IPS-11a (cell line): ENCODE results near the gene ATP9B.

Experiments used
- H3K4me3 ChIP-seq: one replicate; pipeline ENCODE4 v1.5.1; 2013; ENCODE audit warnings: low read depth, low read length, control low read depth

The ATP9B gene, protein sequence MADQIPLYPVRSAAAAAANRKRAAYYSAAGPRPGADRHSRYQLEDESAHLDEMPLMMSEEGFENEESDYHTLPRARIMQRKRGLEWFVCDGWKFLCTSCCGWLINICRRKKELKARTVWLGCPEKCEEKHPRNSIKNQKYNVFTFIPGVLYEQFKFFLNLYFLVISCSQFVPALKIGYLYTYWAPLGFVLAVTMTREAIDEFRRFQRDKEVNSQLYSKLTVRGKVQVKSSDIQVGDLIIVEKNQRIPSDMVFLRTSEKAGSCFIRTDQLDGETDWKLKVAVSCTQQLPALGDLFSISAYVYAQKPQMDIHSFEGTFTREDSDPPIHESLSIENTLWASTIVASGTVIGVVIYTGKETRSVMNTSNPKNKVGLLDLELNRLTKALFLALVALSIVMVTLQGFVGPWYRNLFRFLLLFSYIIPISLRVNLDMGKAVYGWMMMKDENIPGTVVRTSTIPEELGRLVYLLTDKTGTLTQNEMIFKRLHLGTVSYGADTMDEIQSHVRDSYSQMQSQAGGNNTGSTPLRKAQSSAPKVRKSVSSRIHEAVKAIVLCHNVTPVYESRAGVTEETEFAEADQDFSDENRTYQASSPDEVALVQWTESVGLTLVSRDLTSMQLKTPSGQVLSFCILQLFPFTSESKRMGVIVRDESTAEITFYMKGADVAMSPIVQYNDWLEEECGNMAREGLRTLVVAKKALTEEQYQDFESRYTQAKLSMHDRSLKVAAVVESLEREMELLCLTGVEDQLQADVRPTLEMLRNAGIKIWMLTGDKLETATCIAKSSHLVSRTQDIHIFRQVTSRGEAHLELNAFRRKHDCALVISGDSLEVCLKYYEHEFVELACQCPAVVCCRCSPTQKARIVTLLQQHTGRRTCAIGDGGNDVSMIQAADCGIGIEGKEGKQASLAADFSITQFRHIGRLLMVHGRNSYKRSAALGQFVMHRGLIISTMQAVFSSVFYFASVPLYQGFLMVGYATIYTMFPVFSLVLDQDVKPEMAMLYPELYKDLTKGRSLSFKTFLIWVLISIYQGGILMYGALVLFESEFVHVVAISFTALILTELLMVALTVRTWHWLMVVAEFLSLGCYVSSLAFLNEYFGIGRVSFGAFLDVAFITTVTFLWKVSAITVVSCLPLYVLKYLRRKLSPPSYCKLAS

DNA sequence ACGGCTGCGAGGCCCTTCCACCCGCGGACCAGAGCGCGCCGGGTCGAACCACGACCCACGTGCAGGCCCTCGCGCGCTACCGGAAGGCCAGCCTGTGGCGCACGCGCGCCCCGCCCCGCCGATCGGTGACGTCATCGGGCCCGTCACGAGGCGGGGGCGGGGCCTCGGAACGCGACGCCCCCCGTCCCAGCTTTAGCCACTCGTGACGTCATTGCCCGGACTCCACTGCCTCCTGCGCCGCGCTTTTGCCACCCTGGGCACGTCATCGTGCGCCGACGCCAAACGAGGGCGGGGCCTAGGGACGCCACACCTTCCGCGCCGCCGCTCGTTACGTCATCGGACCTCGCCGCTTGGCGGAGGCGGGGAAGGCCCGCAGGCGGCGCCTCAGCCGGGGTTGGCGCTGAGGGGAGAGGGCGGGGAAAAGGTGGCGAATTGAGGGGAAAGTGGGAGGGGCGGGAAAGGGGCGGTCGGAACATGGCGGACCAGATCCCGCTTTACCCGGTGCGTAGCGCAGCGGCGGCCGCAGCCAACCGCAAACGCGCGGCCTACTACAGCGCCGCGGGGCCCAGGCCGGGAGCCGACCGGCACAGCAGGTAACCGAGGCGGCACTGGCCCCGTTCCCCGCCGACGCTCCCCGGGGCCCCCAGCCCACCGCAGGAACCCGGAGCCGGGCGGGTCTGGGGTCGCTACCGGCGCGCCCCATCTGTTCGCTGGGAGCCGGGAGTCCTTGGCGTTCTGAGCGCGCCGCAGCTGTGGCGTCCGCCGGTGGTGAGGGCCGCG is at the start of gene ATP9B:
Gene ATP9B (plus strand): TSS at position 458 of the 780 bp plus-strand sequence. CDS start 17 bp downstream, at position 475.
- peak within 1 kb of the TSS; percentile 87 for H3K4me3 ChIP-seq

DNA sequence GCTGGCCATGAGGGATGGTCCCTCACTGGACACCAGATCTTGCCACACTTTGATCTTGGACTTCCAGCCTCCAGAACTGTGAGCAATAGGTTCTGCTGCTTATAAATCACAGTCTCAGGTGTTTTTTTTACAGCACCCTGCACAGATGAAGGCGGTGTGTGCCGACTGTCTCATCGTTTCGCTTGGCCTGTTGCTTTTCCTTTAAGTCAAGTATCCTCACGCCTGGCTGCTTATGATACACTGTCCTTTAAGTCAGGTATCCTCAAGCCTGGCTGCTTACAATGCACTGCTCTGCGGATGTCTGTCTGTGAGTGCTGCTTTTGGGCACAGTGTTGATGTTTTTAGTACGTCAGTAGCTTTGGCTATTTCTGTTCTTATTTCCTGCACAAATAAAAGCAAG is 49.3 kb upstream of the ATP9B start:
- H3K4me3 ChIP-seq = no peak overlapping the region

DNA sequence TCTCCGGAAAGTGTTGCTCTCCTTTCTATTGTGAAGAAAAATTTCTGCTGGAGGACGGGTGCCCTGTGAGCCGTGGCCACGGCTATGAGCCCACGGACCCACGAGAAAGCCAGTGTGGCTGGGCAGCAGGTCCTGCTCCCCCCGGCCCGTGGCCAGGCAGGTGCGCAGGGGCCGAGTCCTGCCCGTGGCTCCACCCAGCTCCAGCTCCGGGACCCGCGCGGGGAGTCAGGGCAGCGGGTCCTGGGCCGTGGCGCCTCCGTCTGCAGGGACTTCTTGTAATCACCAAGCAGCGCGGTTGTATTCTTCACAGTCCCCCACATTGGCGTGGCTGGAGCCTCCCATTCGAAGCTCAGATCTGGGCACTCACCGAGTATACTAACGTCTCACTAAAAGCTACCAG is 46.6 kb upstream of the ATP9B start:
- no peak overlapping the region for H3K4me3 ChIP-seq

DNA sequence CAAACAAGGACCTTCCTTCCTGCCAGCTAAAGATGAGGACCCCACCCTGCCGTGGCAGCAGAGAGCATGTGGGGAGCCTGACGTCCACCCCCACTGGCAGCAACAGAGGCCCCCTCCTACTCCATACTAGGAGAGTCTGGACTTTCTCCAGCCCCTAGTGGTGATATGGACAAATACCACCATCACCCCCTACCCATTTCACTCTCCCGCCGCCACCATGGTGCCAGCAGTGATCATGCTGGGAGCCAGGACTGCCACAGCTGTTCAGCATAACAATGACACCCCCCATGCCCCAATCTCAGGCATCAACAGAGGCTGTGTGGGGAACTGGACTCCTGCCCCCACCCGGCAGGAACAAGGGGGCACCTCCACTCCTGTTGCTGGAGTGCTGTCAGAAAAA is 42.7 kb upstream of the ATP9B start:
- H3K4me3 ChIP-seq = no peak overlapping the region

DNA sequence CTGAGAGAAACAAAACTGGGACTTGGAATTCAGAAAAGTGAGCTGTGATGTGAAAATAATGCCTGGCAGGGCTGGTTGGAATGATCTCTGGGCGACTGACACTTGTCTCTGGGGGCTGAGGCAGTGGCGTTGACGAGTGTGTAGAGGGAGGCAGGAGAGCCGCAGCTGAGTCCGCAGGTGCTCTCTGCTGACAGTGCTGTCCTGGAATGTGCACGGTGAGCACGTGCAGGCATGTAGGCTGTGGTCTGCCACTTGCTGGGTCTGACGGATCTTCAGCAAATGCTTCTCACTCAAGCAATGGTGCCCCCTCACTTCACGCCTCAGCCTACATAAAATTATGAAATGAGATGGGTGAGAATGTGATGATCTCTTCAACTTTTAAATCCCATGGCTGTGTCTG is 38.5 kb upstream of the ATP9B start:
- no peak overlapping the region for H3K4me3 ChIP-seq

DNA sequence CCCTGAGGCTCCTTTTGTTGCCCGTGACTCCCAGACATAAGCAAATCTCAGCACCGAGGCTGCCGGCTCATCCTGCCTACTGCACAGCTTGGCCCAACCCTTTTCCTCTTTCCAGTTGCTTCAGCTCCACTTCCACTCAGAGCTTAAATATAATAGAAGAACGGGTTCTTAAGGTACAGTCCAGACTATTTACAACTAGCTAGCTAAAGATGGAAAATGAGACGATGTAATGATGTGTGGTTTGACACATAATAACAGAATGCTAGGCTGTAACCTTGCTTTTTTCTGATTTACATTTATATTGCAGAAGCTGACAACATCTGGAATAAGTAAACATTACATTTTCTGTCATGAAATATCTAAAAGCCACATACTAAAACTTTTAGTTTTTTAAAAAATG is 26.9 kb upstream of the ATP9B start:
- H3K4me3 ChIP-seq = no peak overlapping the region

DNA sequence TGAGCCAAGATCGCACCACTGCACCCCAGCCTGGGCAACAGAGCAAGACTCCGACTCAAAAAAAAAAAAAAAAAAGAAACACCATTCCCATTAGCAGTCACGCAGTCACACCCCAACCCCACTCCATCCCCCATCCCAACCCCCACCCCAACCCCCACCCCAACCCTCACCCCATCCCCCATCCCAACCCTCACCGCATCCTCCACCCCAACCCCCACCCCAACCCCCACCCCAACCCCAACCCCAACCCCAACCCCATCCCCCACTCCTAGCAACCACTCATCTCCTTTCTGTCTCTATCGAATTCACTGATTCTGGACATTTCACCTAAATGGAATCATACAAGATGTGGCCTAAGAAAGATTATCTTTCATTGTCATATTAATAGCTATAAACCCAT is 25.9 kb upstream of the ATP9B start:
- H3K4me3 ChIP-seq = no peak overlapping the region

DNA sequence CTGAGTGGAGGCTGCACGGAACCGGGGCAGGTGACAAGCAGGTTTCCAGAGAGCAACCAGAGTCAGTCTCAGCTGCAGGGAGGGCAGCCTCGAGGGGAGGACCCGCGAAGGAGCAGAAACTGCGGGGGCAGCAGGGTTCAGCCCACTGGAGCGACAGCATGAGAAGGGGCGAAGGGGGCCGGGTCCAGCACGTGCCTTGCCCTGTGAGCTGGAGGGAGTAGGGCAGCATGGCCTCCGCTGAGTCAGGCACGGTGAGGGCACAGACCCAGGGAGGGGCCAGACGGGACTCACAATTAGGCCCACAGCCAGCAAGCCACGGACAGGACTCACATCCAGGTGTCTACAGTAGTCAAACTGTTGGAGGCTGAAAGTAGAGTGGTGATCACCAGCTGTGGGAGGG is 22.7 kb upstream of the ATP9B start:
- H3K4me3 ChIP-seq = no peak overlapping the region

DNA sequence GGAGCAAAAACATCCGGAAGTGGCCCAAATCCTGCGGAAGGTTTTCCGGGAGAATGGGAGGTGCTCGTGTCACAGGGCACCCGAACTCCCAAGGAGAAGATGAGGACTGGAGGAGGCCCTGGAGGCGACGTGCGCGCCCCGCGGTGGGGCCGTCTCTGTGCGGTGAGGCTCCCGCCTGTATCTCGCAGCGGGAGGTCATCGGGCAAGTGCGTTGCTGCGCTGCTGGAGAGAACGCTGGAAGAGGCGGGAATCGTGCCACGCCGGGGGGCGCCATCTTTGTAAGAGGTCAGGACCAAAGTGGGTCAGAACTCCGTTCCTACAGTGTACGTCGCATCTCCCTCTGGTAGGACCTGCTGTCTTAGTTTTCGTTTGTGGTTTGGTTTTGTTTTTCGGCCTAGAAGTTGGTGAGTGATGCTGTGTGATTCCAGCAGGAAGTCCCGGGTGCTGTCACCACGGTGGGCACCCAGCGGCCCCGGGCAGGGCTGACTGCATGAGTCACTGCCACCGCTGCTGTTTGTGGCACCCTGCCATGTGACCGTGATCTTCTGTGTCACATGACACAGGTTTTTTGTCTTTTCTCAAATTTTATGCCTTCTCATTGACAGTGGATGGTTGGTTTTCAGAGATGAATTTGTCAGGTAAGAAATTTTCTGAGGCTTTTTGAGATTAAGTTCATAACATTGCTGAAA is 21.5 kb upstream of the ATP9B start:
- H3K4me3 ChIP-seq = no peak overlapping the region

DNA sequence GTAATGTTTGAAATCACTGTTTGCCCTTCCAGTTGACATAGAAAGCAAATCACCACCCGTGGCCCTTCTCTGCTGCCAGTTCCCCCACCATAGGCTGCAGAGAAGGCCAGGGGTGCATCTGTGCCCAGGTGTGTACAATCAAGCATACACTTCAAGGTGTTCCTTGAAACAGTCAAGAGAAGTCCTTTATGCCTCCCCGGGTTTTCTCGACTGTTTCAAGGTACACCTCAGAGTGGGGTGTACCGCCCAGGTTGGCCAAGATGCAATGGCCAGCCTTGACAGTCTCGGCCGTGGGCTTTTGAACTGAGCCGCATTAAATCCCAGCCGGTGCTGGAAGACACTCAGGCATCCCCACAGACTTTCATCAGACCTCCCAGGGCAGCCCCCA is 21.0 kb upstream of the ATP9B start:
- H3K4me3 ChIP-seq = no peak overlapping the region

DNA sequence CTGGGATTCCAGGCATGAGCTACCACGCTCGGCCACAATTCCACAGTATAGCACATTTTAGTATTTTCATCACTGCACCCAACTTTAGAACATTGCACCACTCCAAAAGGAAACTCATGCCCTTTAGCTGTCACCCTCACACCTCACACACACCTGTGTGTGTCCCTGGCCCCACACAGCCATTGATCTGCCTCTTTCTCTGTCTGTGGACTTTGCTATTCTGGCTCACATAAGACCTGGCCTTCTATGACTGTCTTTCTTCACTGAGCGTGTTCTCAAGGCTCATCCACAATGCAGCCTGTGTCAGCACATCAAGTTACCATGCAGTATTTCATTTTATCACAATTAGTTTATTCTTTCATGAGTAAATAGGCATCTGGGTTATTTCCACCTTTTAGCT is 19.7 kb upstream of the ATP9B start:
- no peak overlapping the region for H3K4me3 ChIP-seq

DNA sequence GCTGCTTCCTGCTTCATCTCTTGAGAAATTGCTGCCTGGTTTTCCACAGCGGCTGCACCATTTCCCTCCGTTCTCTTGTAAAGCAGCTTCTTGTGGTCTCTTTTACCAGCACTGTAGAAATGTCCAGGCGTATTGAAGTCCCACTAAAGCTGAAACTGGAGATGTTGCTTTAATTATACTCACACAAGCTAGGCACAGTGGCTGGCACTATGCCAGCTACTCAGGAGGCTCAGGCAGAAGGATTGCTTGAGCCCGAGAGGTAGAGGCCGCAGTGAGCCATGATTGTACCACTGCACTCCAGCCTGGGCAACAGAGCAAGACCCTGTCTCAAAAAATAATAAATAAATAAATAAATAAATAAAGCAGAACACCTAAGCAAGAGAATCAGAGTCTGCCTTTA is 19.2 kb upstream of the ATP9B start:
- H3K4me3 ChIP-seq = no peak overlapping the region

DNA sequence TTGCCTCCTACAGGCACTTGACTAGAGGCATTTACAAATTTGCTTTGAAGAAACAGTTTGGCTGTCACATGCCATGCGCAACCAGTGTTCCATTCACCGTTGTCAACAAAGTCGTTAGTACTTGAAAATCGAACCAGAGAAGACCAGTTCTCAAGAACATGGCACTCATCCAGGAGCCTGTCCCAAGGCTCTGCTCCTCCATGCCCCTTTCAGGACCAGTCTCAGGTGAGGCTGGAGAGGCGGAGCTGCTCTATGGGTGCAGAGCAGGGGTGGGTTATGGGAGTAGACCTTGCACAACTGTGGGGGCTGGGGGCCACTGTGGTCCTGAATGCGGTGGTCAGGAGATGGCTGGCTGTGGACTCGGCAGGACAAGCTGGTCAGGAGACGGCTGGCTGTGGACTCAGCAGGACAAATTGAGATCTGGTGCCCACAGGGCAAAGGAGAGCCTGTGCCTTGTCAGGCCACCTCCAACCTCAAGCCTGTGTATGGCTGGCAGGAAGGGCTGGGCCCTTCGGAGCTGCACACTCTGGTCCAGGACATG is 12.3 kb upstream of the ATP9B start:
- H3K4me3 ChIP-seq = no peak overlapping the region

DNA sequence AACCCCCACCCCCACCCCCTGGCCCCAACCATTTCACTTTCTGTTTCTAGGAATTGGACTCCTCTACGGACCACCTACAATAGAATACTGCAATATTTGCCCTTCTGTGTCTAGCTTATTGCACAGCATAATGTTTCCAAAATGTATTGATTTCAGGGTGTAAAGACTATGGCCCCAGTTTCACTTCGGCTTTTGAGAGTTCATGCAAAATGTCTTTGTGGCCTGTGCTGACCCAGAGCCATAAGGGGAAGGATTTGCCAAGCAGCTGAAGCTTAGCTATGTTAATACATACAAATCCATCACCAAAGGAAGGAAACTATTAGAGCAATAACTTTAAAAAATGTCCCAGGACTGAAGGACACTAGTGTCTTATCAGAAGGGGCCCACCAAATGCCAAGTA is 11.2 kb upstream of the ATP9B start:
- H3K4me3 ChIP-seq = no peak overlapping the region

DNA sequence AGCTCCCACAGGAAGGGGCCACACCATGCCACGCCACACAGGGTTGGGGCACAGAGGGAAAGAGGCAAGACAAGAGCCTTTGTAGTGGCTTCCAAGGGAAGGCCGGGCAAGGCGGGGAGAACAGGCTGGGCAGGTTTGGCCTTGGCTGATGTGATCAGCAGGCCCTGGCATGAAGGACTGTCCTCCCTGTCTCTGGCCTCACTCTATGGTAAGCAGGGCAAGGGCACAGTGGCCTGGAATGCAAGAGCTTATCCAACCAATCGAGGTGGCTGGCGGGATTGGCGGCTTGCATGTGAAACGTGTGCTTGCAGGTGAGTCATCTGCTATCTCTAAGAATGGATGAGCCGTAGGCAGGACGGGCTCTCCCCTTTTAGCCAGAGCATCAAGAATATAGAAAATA is 6.4 kb upstream of the ATP9B start:
- H3K4me3 ChIP-seq = no peak overlapping the region

DNA sequence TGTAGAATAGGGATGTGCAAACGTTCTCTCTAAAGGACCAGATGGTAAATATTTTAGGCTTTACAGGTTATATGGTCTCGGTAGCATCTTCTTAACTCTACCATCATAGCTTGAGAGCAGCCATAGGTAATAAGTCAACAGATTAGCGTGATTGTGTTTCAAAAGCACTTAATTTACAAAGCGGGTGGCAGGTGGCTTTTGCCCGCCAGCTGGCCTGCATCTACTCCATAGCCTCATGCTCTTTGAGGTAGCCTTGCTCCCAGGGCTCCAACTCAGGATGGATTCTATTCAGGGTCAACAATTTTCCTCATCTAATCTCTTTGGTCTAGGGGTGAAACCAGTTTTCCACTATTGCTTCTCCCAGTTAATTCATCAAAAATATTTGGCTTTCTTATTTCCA is 5.0 kb upstream of the ATP9B start:
- H3K4me3 ChIP-seq = no peak overlapping the region

DNA sequence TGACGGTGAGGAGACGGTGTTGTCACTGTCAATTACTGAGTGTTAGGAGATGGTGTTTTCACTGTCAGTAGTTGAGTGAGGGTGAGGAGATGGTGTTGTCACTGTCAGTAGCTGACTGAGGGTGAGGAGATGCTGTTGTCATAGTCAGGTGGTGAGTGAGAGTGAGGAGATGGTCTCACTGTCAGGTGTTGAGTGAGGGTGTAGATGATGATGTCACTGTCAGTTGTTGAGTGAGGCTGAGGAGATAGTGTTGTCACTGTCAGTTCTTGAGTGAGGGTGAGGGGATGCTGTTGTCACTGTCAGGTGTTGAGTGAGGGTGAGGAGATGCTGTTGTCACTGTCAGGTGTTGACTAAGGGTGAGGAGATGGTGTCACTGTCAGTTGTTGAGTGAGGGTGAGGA is 3.4 kb upstream of the ATP9B start:
- no peak overlapping the region for H3K4me3 ChIP-seq

DNA sequence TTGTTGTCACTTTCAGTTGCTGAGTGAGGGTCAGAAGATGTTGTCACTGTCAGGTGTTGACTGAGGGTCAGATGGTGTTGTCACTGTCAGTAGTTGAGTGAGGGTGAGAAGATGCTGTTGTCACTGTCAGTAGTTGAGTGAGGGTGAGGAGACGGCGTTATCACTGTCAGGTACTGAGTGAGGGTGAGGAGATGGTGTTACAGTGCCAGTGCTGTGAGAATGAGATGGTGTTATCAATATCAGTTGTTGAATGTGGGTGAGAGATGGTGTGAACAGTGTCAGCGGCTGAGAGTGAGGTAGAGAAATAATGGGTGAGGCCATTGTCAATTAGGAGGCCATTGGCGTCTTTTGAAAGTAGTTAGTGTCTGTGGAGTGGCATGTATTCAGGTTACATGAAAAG is 1.6 kb upstream of the ATP9B start:
- no peak overlapping the region for H3K4me3 ChIP-seq

DNA sequence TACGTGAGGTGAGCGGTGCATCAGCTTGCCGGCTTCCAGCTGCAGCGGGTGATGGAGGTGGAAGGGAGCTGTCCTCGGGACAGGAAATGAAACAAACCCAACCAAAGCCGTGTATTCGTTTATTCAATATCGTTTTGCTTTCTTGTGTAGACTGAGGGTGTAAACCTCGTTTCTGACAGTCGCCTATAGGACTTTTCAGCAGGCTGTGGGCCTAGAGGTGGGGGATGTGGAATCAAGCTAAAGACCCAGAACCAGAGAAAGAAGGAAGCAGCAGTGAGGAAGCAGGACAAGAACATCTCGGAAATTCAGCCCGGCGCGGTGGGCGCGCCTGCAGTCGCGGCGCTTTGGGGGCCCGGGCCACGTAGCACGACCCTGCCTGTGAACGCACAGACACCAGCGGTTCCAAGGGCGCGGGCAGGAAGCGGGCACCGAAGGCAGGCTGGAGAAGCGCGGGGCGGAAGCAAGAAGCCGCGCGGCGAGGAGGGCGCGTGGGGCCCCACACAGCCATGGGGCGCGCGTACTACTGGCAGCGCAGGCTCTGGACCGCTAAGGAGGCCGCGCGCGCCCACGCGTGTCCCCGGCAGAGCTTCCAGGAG is 755 bp upstream of the ATP9B start:
- peak overlapping the region; percentile 24 for H3K4me3 ChIP-seq

DNA sequence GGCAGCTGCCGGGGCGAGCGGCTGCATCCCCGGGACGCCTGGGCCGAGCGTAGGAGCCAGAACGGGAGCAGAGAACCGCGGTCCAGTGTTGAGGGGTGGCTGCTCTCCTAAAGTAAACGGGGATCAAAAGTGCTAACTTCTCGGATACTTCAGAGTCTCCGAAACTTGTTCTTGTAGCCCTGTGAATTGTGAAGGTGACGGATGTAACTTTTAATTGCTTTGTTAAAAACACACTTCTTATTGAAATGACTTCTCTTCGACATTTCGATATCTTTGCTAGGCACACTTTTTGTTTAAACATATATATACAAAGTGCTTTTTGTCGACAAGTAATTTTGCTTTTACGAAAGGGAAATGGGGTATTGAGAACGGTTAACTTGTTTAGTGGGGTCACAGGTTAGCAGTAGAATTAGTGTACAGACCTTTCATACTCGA is 540 bp downstream of the ATP9B start:
- peak overlapping the region; percentile 87 for H3K4me3 ChIP-seq
